Mucosa of descending colon (tissue), 3 donors: ENCODE data around the gene TRIM17. TPM values are rescaled to one million over a fixed set of nuclear protein-coding genes. Genes with fewer than 3 reads are reported as not detected.
A peak's percentile ranks its signal among the peaks of the same experiment; 100 is the strongest.

Experiments used
- ATAC-seq: fragments of 200-7000 bp; cut with Tn5 transposase; one replicate; pipeline ENCODE4 v1.9.1; 2020; ENCODE audit warnings: mild to moderate bottlenecking, moderate library complexity
- DNase-seq, 3 donors: peaks; one replicate each; pipeline ENCODE4 v3.0.0-alpha.2; 2020
- H3K36me3 ChIP-seq: fragments of 200-600 bp; one replicate; pipeline ENCODE4 v1.8.0; 2021; ENCODE audit warnings: low read depth, mild to moderate bottlenecking
- H3K4me1 ChIP-seq: fragments of 200-600 bp; one replicate; pipeline ENCODE4 v1.8.0; 2021; ENCODE audit warnings: low read depth, mild to moderate bottlenecking
- H3K4me3 ChIP-seq: fragments of 200-600 bp; one replicate; pipeline ENCODE4 v1.8.0; 2021; ENCODE audit warnings: mild to moderate bottlenecking
- H3K9me3 ChIP-seq: fragments of 200-600 bp; one replicate; pipeline ENCODE4 v1.8.0; 2021; ENCODE audit warnings: mild to moderate bottlenecking
- CTCF ChIP-seq: fragments of 200-600 bp; IDR thresholded peaks from one replicate; pipeline ENCODE4 v1.8.0; 2022; ENCODE audit warnings: antibody characterized with exemption, mild to moderate bottlenecking
- intact Hi-C, 2 donors: fragments of 100-400 bp; cut with DNase I in 1 of 2; cut with micrococcal nuclease in 1 of 2; formaldehyde crosslinking; loops; one replicate each; pipeline versions ENCODE4 v1.11.0 to v1.11.1; 2022; cut with DNase I, micrococcal nuclease
- total RNA-seq, 3 donors: library from RNA; stranded (reverse); fragmentation: NEBNext Ultra II Directional in 2 of 3; extraction: Animal tissue kit (Norgen Biotek cat#: 25700) in 2 of 3; gene quantifications; one replicate each; pipeline versions ENCODE4 v1.2.1 to v1.2.4, GENCODE V29; 2021 to 2023
- donor health status: DM: no; HTN: no; CAD: no; lungs with moderate emphysema.
- donor health status: DM: no; HTN: no; CAD: no.
- donor health status: DM: no; HTN: yes; CAD: no.

TRIM17 gene
- total RNA-seq, 3 donors from 2014 or later = 0.39 to 0.76 TPM; not detected in 1

- no peak for ATAC-seq
- Histone ChIP-seq H3K36me3 (no peaks in the 10 kb centered on the region), H3K4me3 (no peak overlapping the region), H3K9me3 (no peaks in the 10 kb centered on the region), H3K4me1 (peaks cover 6% of the 10 kb centered on the region)
- intact Hi-C loops = no loop called here
- no peak for DNase-seq
- TF ChIP-seq CTCF = no peak
These were observed 6.6 kb downstream of the TRIM17 start for GRCh38 chr1:228410015-228410414.

GRCh38 chr1:228408869-228409805, 7.5 kb downstream of the TRIM17 start:
- ATAC-seq = no peak
- TF ChIP-seq CTCF = no peak
- Histone ChIP-seq H3K36me3 (no peaks in the 10 kb centered on the region), H3K9me3 (no peaks in the 10 kb centered on the region), H3K4me3 (no peak overlapping the region), H3K4me1 (peaks cover 13% of the 10 kb centered on the region)
- intact Hi-C loops = no loop called here
- DNase-seq = no peak

- H3K9me3 ChIP-seq = no peaks in the 10 kb centered on the region
- ATAC-seq (no peak), DNase-seq (peak in 1 of 3 donors; percentile 57)
- no peaks in the 10 kb centered on the region for H3K36me3 ChIP-seq
- no peak for TF ChIP-seq CTCF
- H3K4me1 ChIP-seq = peaks cover 18% of the 10 kb centered on the region
- intact Hi-C loops = no loop called here
- H3K4me3 ChIP-seq = no peak overlapping the region
These were observed 8.4 kb downstream of the TRIM17 start for GRCh38 chr1:228408041-228408868.

GRCh38 chr1:228407106-228408040, 9.3 kb downstream of the TRIM17 start:
- Histone ChIP-seq H3K4me1 (peaks cover 23% of the 10 kb centered on the region), H3K9me3 (no peaks in the 10 kb centered on the region), H3K36me3 (no peaks in the 10 kb centered on the region), H3K4me3 (peak overlapping the region; percentile 11)
- ATAC-seq (no peak), DNase-seq (no peak)
- TF ChIP-seq CTCF = no peak
- intact Hi-C loops = no loop called here

GRCh38 chr1:228405979-228406228, 10.8 kb downstream of the TRIM17 start:
- peaks cover 23% of the 10 kb centered on the region for H3K4me1 ChIP-seq
- no peak for ATAC-seq
- intact Hi-C loops = no loop called here

More at GRCh38 chr1:228405979-228406228, 10.8 kb downstream of the TRIM17 start:
- TF ChIP-seq CTCF = no peak
- DNase-seq = peak in 1 of 3 donors; percentile 25
- Histone ChIP-seq H3K36me3 (no peaks in the 10 kb centered on the region), H3K9me3 (no peaks in the 10 kb centered on the region), H3K4me3 (peak overlapping the region; percentile 96)
